CD4-positive, alpha-beta T cell (primary cell): ENCODE measurements around the gene KCNN3. TPM values are rescaled to one million over a fixed set of nuclear protein-coding genes. Genes with fewer than 3 reads are reported as not detected.

Source experiments
- ATAC-seq: fragments of 200-7000 bp; cut with Tn5 transposase; one replicate; pipeline ENCODE4 v1.10.0; 2022; ENCODE audit warnings: mild to moderate bottlenecking; ENCODE audit not compliant: poor library complexity
- CTCF ChIA-PET: fragments of 350-600 bp; sonication (Branson Sonifier 250); formaldehyde crosslinking; loops from one replicate; lab custom pipeline; 2021; ENCODE audit warnings: antibody characterized with exemption, inconsistent platforms; lab: Charles Lee
- POLR2A ChIA-PET: fragments of 350-600 bp; sonication (Branson Sonifier 250); formaldehyde crosslinking; loops from one replicate; lab custom pipeline; 2021; ENCODE audit warnings: antibody characterized with exemption, inconsistent platforms; lab: Charles Lee
- DNase-seq, 14 experiments: peaks; one replicate each; pipeline ENCODE4 v3.0.0-alpha.2; 2013 to 2020; ENCODE audit warnings: mixed read lengths in 2 of 14
- H3K27ac ChIP-seq, 2 donors: one replicate each; pipeline versions ENCODE4 v1.5.1 to v1.7.0; 2013; ENCODE audit warnings: low read length in 2 of 2, low read depth in 1 of 2, mild to moderate bottlenecking in 1 of 2
- H3K27me3 ChIP-seq, 2 experiments: 1 replicate in 1 of 2; 2 replicates in 1 of 2; pipeline versions ENCODE4 v1.6.1 to v1.7.0; 2013; ENCODE audit warnings: low read length in 2 of 2, control low read depth in 1 of 2, mild to moderate bottlenecking in 1 of 2, moderate library complexity in 1 of 2; ENCODE audit not compliant: insufficient read depth in 2 of 2, control insufficient read depth in 1 of 2
- H3K36me3 ChIP-seq: one replicate; pipeline ENCODE4 v1.6.1; 2013; ENCODE audit warnings: low read length, control low read depth; ENCODE audit not compliant: insufficient read depth
- H3K4me1 ChIP-seq: one replicate; pipeline ENCODE4 v1.6.1; 2013; ENCODE audit warnings: low read length, control low read depth; ENCODE audit not compliant: insufficient read depth
- H3K4me3 ChIP-seq: one replicate; pipeline ENCODE4 v1.5.1; 2013; ENCODE audit warnings: mild to moderate bottlenecking, low read length, moderate library complexity
- H3K9me3 ChIP-seq, 2 experiments: 1 replicate in 1 of 2; 2 replicates in 1 of 2; pipeline versions ENCODE4 v1.6.1 to v1.7.0; 2013; ENCODE audit warnings: low read length in 2 of 2, mild to moderate bottlenecking in 2 of 2, control low read depth in 1 of 2, moderate library complexity in 1 of 2; ENCODE audit not compliant: control insufficient read depth in 1 of 2, insufficient read depth in 1 of 2
- H3K27ac Mint-ChIP-seq: one replicate; pipeline ENCODE4 v1.8.0; 2020; ENCODE audit warnings: mixed read lengths
- H3K27me3 Mint-ChIP-seq: one replicate; pipeline ENCODE4 v1.8.0; 2021; ENCODE audit warnings: mixed read lengths
- H3K36me3 Mint-ChIP-seq: one replicate; pipeline ENCODE4 v1.8.0; 2021; ENCODE audit warnings: low read depth, mixed read lengths
- H3K4me1 Mint-ChIP-seq: one replicate; pipeline ENCODE4 v1.8.0; 2021; ENCODE audit warnings: low read depth, mixed read lengths
- H3K4me3 Mint-ChIP-seq: one replicate; pipeline ENCODE4 v1.8.0; 2020; ENCODE audit warnings: mild to moderate bottlenecking, mixed read lengths
- H3K9me3 Mint-ChIP-seq: one replicate; pipeline ENCODE4 v1.8.0; 2020; ENCODE audit warnings: mixed read lengths
- CTCF ChIP-seq: fragments of 200-600 bp; IDR thresholded peaks from one replicate; pipeline ENCODE4 v1.8.0; 2022; ENCODE audit warnings: antibody characterized with exemption, mild to moderate bottlenecking
- intact Hi-C, 2 experiments: fragments of 100-400 bp; cut with DNase I in 1 of 2; cut with micrococcal nuclease in 1 of 2; formaldehyde crosslinking; loops; one replicate each; pipeline versions ENCODE4 v1.15.1 to v1.9.0; 2023 to 2025; cut with DNase I, micrococcal nuclease
- total RNA-seq, 174 experiments: library from RNA in 2 of 174; stranded (reverse) in 2 of 174; gene quantifications; one replicate each; pipeline ENCODE4 v1.2.3 and lab custom pipeline; 2021 to 2026

The KCNN3 gene
- total RNA-seq, 2 experiments from 2014 or later, result not detected

GRCh38 chr1:154783976-154784375, 86.1 kb downstream of the KCNN3 start:
- CTCF ChIA-PET, result no interaction called here
- H3K27ac ChIP-seq, result peak overlapping the region; percentile 79 to 91

GRCh38 chr1:154780541-154780940, 89.5 kb downstream of the KCNN3 start:
- no peaks in the 10 kb centered on the region for H3K27me3 ChIP-seq
- no peak for DNase-seq
- H3K36me3 Mint-ChIP-seq, result no peaks in the 10 kb centered on the region
- no peak for ATAC-seq
- no peaks in the 10 kb centered on the region for H3K9me3 Mint-ChIP-seq
- H3K4me3 Mint-ChIP-seq, result no peak overlapping the region
- peaks cover 0 to 4% of the 10 kb centered on the region in 2 experiments for H3K9me3 ChIP-seq
- no peak overlapping the region for H3K27ac ChIP-seq
- TF ChIP-seq CTCF, result no peak
- POLR2A ChIA-PET, result no interaction called here
- peaks cover 32% of the 10 kb centered on the region for H3K4me1 Mint-ChIP-seq
- no peak overlapping the region for H3K4me3 ChIP-seq
- no peaks in the 10 kb centered on the region for H3K36me3 ChIP-seq
- intact Hi-C loops, result no loop called here
- no peaks in the 10 kb centered on the region for H3K27me3 Mint-ChIP-seq
- peaks cover 24% of the 10 kb centered on the region for H3K4me1 ChIP-seq
- no peak overlapping the region for H3K27ac Mint-ChIP-seq
- CTCF ChIA-PET, result interaction anchor here (0.7 kb wide), 1 partner anchor 10 kb away, joined by 3 read pairs; no protein-coding TSS in a partner anchor

More at GRCh38 chr1:154783976-154784375, 86.1 kb downstream of the KCNN3 start:
- Mint-ChIP-seq H3K36me3 (no peaks in the 10 kb centered on the region), H3K4me3 (no peak overlapping the region), H3K4me1 (peaks cover 37% of the 10 kb centered on the region), H3K9me3 (no peaks in the 10 kb centered on the region), H3K27ac (peak overlapping the region; percentile 89), H3K27me3 (no peaks in the 10 kb centered on the region)
- ATAC-seq (no peak), DNase-seq (no peak)
- Histone ChIP-seq H3K4me1 (peaks cover 30% of the 10 kb centered on the region), H3K36me3 (no peaks in the 10 kb centered on the region), H3K4me3 (no peak overlapping the region), H3K27me3 (no peaks in the 10 kb centered on the region), H3K9me3 (peaks cover 0 to under 1% of the 10 kb centered on the region in 2 experiments)
- TF ChIP-seq CTCF, result no peak
- intact Hi-C loops, result no loop called here
- POLR2A ChIA-PET, result interaction anchor here (0.9 to 2.0 kb wide), 3 partner anchors 14 to 302 kb away, joined by 3 to 5 read pairs (median 3); no protein-coding TSS in a partner anchor

- Mint-ChIP-seq H3K36me3 (no peaks in the 10 kb centered on the region), H3K9me3 (no peaks in the 10 kb centered on the region), H3K27ac (no peak overlapping the region), H3K4me1 (peaks cover 24% of the 10 kb centered on the region), H3K4me3 (no peak overlapping the region), H3K27me3 (no peaks in the 10 kb centered on the region)
- ATAC-seq (no peak), DNase-seq (no peak)
- no peak for TF ChIP-seq CTCF
- no peak overlapping the region for H3K27ac ChIP-seq
- H3K4me1 ChIP-seq, result peaks cover 15% of the 10 kb centered on the region
- intact Hi-C loops, result no loop called here
- ChIA-PET POLR2A (interaction anchor here (0.6 to 0.7 kb wide), 2 partner anchors 23 to 365 kb away, joined by 3 read pairs; no protein-coding TSS in a partner anchor), CTCF (interaction anchor here (0.7 to 1.2 kb wide), 2 partner anchors 11 to 18 kb away, joined by 3 read pairs; no protein-coding TSS in a partner anchor)
- no peak overlapping the region for H3K4me3 ChIP-seq
- H3K27me3 ChIP-seq, result no peaks in the 10 kb centered on the region
- H3K9me3 ChIP-seq, result peaks cover 0 to 4% of the 10 kb centered on the region in 2 experiments
- H3K36me3 ChIP-seq, result no peaks in the 10 kb centered on the region
Observed at GRCh38 chr1:154779551-154780189, 90.4 kb downstream of the KCNN3 start.
